Placental epithelial cell (primary cell): Measurements from ENCODE around the gene ZBTB18. TPM values are rescaled to one million over a fixed set of nuclear protein-coding genes. Genes with fewer than 3 reads are reported as not detected.

Source experiments
- small RNA-seq: library from RNA; depleted of rRNA; stranded (forward); fragments of <200 nt; gene quantifications from one replicate; pipeline ENCODE3, GENCODE V24; 2012
- total RNA-seq: library from RNA; depleted of rRNA; stranded (reverse); fragments of >200 nt; gene quantifications from 2 replicates; pipeline ENCODE4 v1.2.3, GENCODE V29; 2012

ZBTB18 gene
- 3.9 and 7.0 TPM in 2 replicates for total RNA-seq

DNA sequence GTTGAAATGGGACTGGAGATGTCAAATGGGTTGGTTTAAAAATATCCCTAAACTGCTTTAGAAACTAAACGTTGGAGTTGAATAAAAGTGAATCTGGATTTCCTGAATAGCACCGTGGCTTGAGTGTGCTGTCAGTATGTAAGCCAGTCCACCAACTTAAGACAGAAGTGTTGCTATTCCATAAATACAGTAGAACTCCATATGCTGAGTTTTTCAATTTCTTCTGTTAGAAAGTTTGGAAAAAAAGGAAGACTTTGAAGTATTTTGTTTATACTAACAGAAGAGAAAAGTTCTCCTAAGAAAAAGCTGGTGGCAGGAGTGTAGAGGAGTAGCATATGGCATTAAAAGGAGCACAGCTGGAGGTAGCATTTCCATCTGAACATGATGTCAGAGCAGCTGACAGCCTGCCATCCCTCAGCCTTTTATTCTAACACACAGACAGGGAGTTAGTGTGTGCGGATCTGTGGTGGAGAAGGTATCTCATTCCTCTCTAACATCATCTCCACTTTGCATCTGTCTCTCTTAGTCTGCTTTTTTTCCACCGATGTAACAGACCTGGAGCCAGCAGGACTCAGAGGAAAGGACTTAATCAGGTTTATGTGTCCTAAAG is at the start of gene ZBTB18:
Gene ZBTB18 (plus strand): TSS at position 449 of the 610 bp plus-strand sequence. CDS start 149 bp downstream, at position 598.

Small RNAs within 50 kb of the gene (small RNA-seq; reads per million reads assigned to genes)
- gene RN7SL148P: not detected

Other genes starting within 250 kb of the ZBTB18 start
- gene AKT3, start 201.0 kb upstream of the ZBTB18 start, total RNA-seq: 13.7 and 22.4 TPM in 2 replicates